Mesodermal cell (in vitro differentiated cells): Measurements from ENCODE around the gene RALB.
"Not testable (repeated sequence)": the region's sequence is repeated elsewhere in the genome, so short reads cannot be mapped to it uniquely, and the experiment has no call there.

Source experiments
- H3K27ac ChIP-seq: 2 replicates; pipeline ENCODE4 v1.7.0; 2013; ENCODE audit warnings: mild to moderate bottlenecking, low read depth, low read length, moderate library complexity; ENCODE audit not compliant: severe bottlenecking
- H3K36me3 ChIP-seq: 2 replicates; pipeline ENCODE4 v1.7.1; 2013; ENCODE audit warnings: mild to moderate bottlenecking, low read length, moderate library complexity; ENCODE audit not compliant: control insufficient read depth, insufficient read depth
- H3K4me1 ChIP-seq: one replicate; pipeline ENCODE4 v1.7.1; 2013; ENCODE audit warnings: mild to moderate bottlenecking, low read length; ENCODE audit not compliant: insufficient read depth, control insufficient read depth, poor library complexity, severe bottlenecking
- H3K4me3 ChIP-seq: 2 replicates; pipeline ENCODE4 v1.7.0; 2013; ENCODE audit warnings: low read length, control low read depth, mild to moderate bottlenecking; ENCODE audit not compliant: insufficient read depth, poor library complexity, severe bottlenecking; ENCODE audit errors: extremely low read depth
- H3K9me3 ChIP-seq: 2 replicates; pipeline ENCODE4 v1.7.1; 2013; ENCODE audit warnings: mild to moderate bottlenecking, low read length, moderate library complexity; ENCODE audit not compliant: control insufficient read depth
- WGBS, 2 experiments: methylation state at CpG; one replicate each; pipeline ENCODE4 v1.1.5; 2013; ENCODE audit warnings: missing lambda C conversion rate in 2 of 2; ENCODE audit not compliant: insufficient coverage in 2 of 2; 5-methylcytosine and 5-hydroxymethylcytosine counted together

RALB gene

GRCh38 chr2:120319123-120319522 lies 66.5 kb downstream of the RALB start:
- Histone ChIP-seq H3K27ac (no peak overlapping the region), H3K4me3 (no peak overlapping the region), H3K9me3 (no peaks in the 10 kb centered on the region), H3K36me3 (no peaks in the 10 kb centered on the region), H3K4me1 (peaks cover 4% of the 10 kb centered on the region)
- WGBS, 2 experiments: 94 to 95% methylated on average over 9 of the region's 10 CpGs

GRCh38 chr2:120319686-120320317 lies 67.2 kb downstream of the RALB start:
- peaks cover 4% of the 10 kb centered on the region for H3K4me1 ChIP-seq
- no peak overlapping the region for H3K4me3 ChIP-seq
- H3K36me3 ChIP-seq: no peaks in the 10 kb centered on the region
- H3K27ac ChIP-seq: no peak overlapping the region
- WGBS, 2 experiments: 87 to 90% methylated on average over 17 to 18 of the region's 18 CpGs
- H3K9me3 ChIP-seq: no peaks in the 10 kb centered on the region

- Histone ChIP-seq H3K4me3 (no peak overlapping the region), H3K36me3 (no peaks in the 10 kb centered on the region), H3K9me3 (no peaks in the 10 kb centered on the region), H3K4me1 (no peaks in the 10 kb centered on the region), H3K27ac (no peak overlapping the region)
- WGBS, 2 experiments: 89 to 90% methylated on average over 9 of the region's 10 CpGs
These were observed 67.7 kb downstream of the RALB start for GRCh38 chr2:120320318-120320851.

- 87 to 94% methylated on average over 4 to 5 of the region's 5 CpGs for WGBS, 2 experiments
- H3K9me3 ChIP-seq: not testable (repeated sequence)
These were observed 68.4 kb downstream of the RALB start for GRCh38 chr2:120320887-120321556.

GRCh38 chr2:120321721-120322284 lies 69.2 kb downstream of the RALB start:
- Histone ChIP-seq H3K4me3 (no peak overlapping the region), H3K27ac (no peak overlapping the region), H3K9me3 (no peaks in the 10 kb centered on the region), H3K4me1 (no peaks in the 10 kb centered on the region), H3K36me3 (no peaks in the 10 kb centered on the region)
- 89 to 92% methylated on average over 10 of the region's 10 CpGs for WGBS, 2 experiments

More at GRCh38 chr2:120320887-120321556, 68.4 kb downstream of the RALB start:
- H3K27ac ChIP-seq, H3K4me1 ChIP-seq, H3K36me3 ChIP-seq, H3K4me3 ChIP-seq: not testable (repeated sequence)

GRCh38 chr2:120322329-120322728 lies 69.7 kb downstream of the RALB start:
- no peak overlapping the region for H3K27ac ChIP-seq
- no peaks in the 10 kb centered on the region for H3K4me1 ChIP-seq
- 97 to 99% methylated on average over 7 of the region's 7 CpGs for WGBS, 2 experiments
- no peak overlapping the region for H3K4me3 ChIP-seq
- H3K36me3 ChIP-seq: no peaks in the 10 kb centered on the region
- H3K9me3 ChIP-seq: no peaks in the 10 kb centered on the region

GRCh38 chr2:120323214-120323613 lies 70.6 kb downstream of the RALB start:
- WGBS, 2 experiments: 81 to 82% methylated on average over 4 to 7 of the region's 10 CpGs
- H3K4me1 ChIP-seq: no peaks in the 10 kb centered on the region
- no peaks in the 10 kb centered on the region for H3K36me3 ChIP-seq
- H3K4me3 ChIP-seq: no peak overlapping the region
- no peaks in the 10 kb centered on the region for H3K9me3 ChIP-seq
- H3K27ac ChIP-seq: no peak overlapping the region

DNA sequence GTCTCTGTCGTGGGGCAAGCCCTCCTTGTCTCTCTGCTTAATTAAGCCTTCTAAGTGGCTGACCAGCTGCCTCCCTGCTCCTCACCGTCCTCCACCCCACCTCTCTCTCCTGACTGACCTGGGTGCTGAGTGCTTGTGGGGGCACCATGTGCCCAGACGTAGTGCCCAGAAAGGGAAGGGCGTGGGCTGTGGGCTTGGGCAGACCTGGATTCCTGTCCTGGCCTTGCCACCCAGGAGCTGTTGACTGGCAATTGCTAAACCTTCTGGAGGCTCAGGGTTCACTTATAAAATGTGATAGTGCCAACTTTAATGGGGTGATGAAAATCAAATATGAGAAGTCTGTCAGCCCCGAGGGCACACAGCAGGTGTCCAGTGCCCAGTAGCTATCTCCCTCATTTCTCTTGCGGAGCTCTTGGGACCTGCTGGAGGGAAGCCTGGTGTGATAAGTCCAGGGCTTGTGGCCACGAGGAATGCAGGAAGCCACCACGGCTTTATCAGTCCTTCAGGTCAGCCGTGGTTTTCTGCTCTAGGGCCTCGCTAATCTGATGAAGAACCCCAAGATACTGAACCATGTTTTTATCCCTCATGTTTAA lies 71.3 kb downstream of the RALB start:
- 84% methylated on average over 8 of the region's 10 CpGs for WGBS, 2 experiments
- H3K4me1 ChIP-seq: no peaks in the 10 kb centered on the region
- no peak overlapping the region for H3K4me3 ChIP-seq
- no peaks in the 10 kb centered on the region for H3K36me3 ChIP-seq
- no peak overlapping the region for H3K27ac ChIP-seq
- H3K9me3 ChIP-seq: no peaks in the 10 kb centered on the region

- no peaks in the 10 kb centered on the region for H3K4me1 ChIP-seq
These were observed 72.3 kb downstream of the RALB start for GRCh38 chr2:120324933-120325332.

DNA sequence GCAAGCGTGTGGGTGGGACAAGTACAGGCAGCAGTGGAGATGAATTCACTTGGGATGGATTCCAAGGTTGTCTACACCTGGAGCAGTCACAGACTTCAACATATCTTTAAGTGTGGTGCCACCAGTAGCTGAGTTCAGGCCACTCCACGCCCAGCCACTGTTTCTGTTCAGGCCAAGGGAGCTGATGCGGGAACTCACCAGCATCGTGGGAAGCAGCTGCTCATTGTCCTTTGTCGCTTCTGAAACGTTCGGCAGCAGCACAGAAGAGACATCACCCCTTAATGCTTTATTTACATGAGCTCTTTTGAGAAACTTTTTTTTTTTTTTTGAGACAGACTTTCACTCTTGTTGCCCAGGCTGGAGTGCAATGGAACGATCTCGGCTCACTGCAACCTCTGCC lies 73.4 kb downstream of the RALB start:
- 90 to 91% methylated on average over 6 to 8 of the region's 9 CpGs for WGBS, 2 experiments
- H3K9me3 ChIP-seq: no peaks in the 10 kb centered on the region
- H3K36me3 ChIP-seq: no peaks in the 10 kb centered on the region
- H3K4me1 ChIP-seq: no peaks in the 10 kb centered on the region
- H3K27ac ChIP-seq: no peak overlapping the region
- H3K4me3 ChIP-seq: no peak overlapping the region

More at GRCh38 chr2:120324933-120325332, 72.3 kb downstream of the RALB start:
- H3K36me3 ChIP-seq: no peaks in the 10 kb centered on the region
- H3K9me3 ChIP-seq: no peaks in the 10 kb centered on the region
- 89 to 92% methylated on average over 3 to 7 of the region's 7 CpGs for WGBS, 2 experiments
- no peak overlapping the region for H3K27ac ChIP-seq
- no peak overlapping the region for H3K4me3 ChIP-seq
